ENCODE measurements around the gene SEC31A. TPM values are rescaled to one million over a fixed set of nuclear protein-coding genes. Genes with fewer than 3 reads are reported as not detected.

The SEC31A gene
- total RNA-seq, 1 donor from 2014 or later = 233 TPM

DNA sequence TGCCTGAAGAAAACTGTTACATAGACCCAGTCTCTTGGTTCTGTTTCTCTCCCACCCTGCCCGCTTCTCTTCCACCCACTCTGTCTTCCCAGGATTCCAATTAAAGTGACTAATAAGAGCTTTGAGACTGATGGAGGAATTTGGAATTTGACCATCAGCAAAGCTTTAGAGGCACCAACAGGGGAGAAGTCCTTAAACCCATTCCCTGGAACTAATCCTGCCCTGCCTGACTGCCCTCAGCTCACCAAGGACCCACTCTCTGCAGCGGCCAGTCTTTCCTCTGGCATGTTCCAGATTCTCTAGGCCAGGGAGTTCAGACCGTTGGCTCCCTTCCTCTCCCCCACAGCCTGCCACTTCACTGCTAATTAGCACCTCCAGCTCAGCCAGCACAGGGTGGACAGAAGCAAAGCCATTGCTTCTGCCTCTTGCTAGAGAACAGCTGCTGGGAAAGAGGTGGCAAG is 116.2 kb downstream of the SEC31A start:
- no peak for DNase-seq (ENCODE audit: extremely low spot score, unreplicated experiment)
- Mint-ChIP-seq H3K27me3 (no peaks in the 10 kb centered on the region), H3K4me3 (no peak overlapping the region), H3K9me3 (no peaks in the 10 kb centered on the region), H3K27ac (no peak overlapping the region), H3K4me1 (ENCODE audit: unreplicated experiment) (peaks cover 31% of the 10 kb centered on the region), H3K36me3 (peaks cover 27% of the 10 kb centered on the region)
- TF ChIP-seq, protein P1, sequence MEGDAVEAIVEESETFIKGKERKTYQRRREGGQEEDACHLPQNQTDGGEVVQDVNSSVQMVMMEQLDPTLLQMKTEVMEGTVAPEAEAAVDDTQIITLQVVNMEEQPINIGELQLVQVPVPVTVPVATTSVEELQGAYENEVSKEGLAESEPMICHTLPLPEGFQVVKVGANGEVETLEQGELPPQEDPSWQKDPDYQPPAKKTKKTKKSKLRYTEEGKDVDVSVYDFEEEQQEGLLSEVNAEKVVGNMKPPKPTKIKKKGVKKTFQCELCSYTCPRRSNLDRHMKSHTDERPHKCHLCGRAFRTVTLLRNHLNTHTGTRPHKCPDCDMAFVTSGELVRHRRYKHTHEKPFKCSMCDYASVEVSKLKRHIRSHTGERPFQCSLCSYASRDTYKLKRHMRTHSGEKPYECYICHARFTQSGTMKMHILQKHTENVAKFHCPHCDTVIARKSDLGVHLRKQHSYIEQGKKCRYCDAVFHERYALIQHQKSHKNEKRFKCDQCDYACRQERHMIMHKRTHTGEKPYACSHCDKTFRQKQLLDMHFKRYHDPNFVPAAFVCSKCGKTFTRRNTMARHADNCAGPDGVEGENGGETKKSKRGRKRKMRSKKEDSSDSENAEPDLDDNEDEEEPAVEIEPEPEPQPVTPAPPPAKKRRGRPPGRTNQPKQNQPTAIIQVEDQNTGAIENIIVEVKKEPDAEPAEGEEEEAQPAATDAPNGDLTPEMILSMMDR (conservative IDR thresholded peaks at IDR 0.05) = no peak

DNA sequence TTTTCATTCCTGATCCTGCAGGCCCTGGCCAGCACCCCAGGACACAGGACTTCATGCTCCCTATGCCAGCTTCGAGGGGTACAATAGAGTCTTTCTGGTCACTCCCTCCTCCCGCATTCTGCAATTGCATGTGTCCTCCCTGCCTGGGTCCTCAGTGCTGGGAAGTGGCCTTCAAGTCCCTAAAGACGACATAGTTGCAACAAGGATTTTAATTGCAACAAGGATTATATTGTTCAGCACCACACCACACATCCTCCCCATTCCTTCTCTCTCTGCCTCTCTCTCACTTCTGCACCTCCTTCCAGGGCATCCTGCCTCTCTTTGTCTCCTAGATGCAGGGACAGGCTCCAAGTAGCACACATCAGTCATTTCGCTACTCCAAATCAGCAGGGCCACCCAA is 117.9 kb downstream of the SEC31A start:
- Mint-ChIP-seq H3K27ac (no peak overlapping the region), H3K36me3 (peaks cover 32% of the 10 kb centered on the region), H3K4me1 (ENCODE audit: unreplicated experiment) (peaks cover 27% of the 10 kb centered on the region), H3K27me3 (no peaks in the 10 kb centered on the region), H3K9me3 (no peaks in the 10 kb centered on the region), H3K4me3 (no peak overlapping the region)
- TF ChIP-seq, protein P1 (conservative IDR thresholded peaks at IDR 0.05) = no peak
- DNase-seq (ENCODE audit: extremely low spot score, unreplicated experiment) = no peak

DNA sequence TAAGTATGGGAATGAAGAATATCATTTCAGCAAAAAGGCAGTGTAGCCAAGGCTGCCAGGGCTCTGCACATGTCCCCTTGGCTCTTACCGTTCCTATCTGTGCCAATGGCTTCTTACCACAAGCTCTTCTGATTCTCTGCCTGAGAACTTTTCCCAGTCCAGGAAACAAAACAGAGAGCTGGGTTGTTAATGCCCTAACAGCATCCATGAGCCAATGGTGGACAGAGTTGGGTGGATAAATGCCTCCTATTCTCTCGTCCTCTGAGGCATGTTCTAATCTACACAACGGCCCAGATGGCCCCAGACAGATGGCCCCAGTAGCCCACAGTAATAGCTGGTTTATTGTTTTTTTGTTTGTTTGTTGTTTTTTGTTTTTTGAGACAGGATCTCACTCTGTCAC is 120.3 kb downstream of the SEC31A start:
- Mint-ChIP-seq H3K27me3 (no peaks in the 10 kb centered on the region), H3K4me3 (no peak overlapping the region), H3K4me1 (ENCODE audit: unreplicated experiment) (peaks cover 11% of the 10 kb centered on the region), H3K36me3 (peaks cover 29% of the 10 kb centered on the region), H3K9me3 (peaks cover 5% of the 10 kb centered on the region), H3K27ac (no peak overlapping the region)
- no peak for DNase-seq (ENCODE audit: extremely low spot score, unreplicated experiment)
- TF ChIP-seq, protein P1 (conservative IDR thresholded peaks at IDR 0.05) = no peak

Other genes with a start within 250 kb of the SEC31A start
- 22.5 and 36.6 TPM in 2 replicates for gene SCD5, start 92.4 kb downstream of the SEC31A start, total RNA-seq (ENCODE audit: low replicate concordance)
- 5.3 and 8.4 TPM in 2 replicates for gene THAP9, start 9.6 kb upstream of the SEC31A start, total RNA-seq (ENCODE audit: low replicate concordance)
- 15.7 and 17.5 TPM in 2 replicates for gene LIN54, start 119.7 kb upstream of the SEC31A start, total RNA-seq (ENCODE audit: low replicate concordance)
- gene COPS4, start 144.0 kb upstream of the SEC31A start, total RNA-seq (ENCODE audit: low replicate concordance) = 26.0 and 34.4 TPM in 2 replicates
- gene PLAC8, start 223.6 kb upstream of the SEC31A start, total RNA-seq (ENCODE audit: low replicate concordance) = 38.4 and 60.9 TPM in 2 replicates

Data from type B pancreatic cell (in vitro differentiated cells).